Body of pancreas (tissue), 4 donors: ENCODE measurements around the gene BABAM2.

Source experiments
- POLR2A ChIP-seq, 3 donors: fragments of 450-650 bp; IDR thresholded peaks; one replicate each; pipeline ENCODE4 v1.6.1; 2016; ENCODE audit warnings: antibody characterized with exemption in 3 of 3, mild to moderate bottlenecking in 2 of 3
- TF ChIP-seq, protein P1 (sequence below), 7 experiments: fragments of 450-650 bp in 4 of 7; fragments of 200-600 bp in 3 of 7; sonication (generic) in 3 of 7; IDR thresholded peaks; one replicate each; pipeline ENCODE4 v1.5.1; 2016 to 2019; ENCODE audit warnings: antibody characterized with exemption in 7 of 7

DNA sequence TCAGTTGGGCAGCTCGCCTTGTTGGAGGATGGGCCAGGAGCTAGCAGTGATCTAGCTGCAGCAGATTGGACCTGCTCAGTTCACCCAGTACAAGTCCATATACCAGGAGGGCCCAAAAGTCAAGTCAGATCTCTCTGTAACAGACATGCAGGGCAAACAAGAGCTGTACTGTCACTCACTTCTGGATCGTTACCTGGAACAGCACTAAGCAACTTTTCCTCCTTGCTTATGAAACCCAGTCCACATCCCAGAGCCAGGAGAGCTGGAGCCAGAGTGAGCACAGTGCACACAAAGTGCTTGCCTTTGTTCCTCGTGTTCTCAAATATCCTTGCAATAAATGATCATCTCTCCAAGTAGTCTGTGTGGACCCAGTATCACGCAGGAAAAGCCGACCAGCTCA is 258.0 kb downstream of the BABAM2 start:
- TF ChIP-seq, protein P1, sequence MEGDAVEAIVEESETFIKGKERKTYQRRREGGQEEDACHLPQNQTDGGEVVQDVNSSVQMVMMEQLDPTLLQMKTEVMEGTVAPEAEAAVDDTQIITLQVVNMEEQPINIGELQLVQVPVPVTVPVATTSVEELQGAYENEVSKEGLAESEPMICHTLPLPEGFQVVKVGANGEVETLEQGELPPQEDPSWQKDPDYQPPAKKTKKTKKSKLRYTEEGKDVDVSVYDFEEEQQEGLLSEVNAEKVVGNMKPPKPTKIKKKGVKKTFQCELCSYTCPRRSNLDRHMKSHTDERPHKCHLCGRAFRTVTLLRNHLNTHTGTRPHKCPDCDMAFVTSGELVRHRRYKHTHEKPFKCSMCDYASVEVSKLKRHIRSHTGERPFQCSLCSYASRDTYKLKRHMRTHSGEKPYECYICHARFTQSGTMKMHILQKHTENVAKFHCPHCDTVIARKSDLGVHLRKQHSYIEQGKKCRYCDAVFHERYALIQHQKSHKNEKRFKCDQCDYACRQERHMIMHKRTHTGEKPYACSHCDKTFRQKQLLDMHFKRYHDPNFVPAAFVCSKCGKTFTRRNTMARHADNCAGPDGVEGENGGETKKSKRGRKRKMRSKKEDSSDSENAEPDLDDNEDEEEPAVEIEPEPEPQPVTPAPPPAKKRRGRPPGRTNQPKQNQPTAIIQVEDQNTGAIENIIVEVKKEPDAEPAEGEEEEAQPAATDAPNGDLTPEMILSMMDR (IDR thresholded peaks at IDR 0.05): no peak
- TF ChIP-seq POLR2A (IDR thresholded peaks at IDR 0.05): no peak
